HG03175 (cell line): ENCODE results near the gene CELA3B.
"Not testable (repeated sequence)": the region's sequence is repeated elsewhere in the genome, so short reads cannot be mapped to it uniquely, and the experiment has no call there.

ENCODE experiments used
- ATAC-seq: cut with Tn5 transposase; IDR thresholded peaks from one replicate; pipeline ENCODE4 v1.9.1; 2021; ENCODE audit warnings: mild to moderate bottlenecking, moderate library complexity; ENCODE audit not compliant: unreplicated experiment

CELA3B gene, protein sequence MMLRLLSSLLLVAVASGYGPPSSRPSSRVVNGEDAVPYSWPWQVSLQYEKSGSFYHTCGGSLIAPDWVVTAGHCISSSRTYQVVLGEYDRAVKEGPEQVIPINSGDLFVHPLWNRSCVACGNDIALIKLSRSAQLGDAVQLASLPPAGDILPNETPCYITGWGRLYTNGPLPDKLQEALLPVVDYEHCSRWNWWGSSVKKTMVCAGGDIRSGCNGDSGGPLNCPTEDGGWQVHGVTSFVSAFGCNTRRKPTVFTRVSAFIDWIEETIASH

DNA sequence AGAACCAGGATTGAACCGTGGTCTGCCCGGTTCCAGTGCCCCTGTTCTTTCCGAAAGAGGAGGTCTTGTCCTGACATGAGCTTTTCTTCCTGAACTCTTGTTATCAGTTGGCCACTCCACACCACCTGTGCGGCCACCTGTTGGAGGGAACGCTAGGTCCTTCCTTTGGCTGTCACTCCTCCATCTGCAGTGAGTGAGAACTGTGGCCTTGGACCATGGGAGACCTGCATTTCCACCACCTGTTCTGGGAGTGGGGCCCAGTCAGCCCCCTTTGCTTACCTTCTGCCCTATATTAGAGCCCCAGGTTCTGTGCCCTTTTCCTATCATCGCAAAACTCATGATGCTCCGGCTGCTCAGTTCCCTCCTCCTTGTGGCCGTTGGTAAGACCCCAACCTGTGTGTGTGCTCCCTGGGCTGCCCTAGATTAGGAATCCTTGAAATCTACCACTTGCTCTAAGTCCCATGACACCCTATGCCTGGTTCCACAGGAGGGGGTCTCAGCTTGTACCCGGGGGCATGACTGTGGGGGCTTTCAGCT, at the start of gene CELA3B:
Gene CELA3B (plus strand): TSS at position 320 of the 537 bp plus-strand sequence. CDS start 18 bp downstream, at position 338.
- not testable (repeated sequence) for ATAC-seq

DNA sequence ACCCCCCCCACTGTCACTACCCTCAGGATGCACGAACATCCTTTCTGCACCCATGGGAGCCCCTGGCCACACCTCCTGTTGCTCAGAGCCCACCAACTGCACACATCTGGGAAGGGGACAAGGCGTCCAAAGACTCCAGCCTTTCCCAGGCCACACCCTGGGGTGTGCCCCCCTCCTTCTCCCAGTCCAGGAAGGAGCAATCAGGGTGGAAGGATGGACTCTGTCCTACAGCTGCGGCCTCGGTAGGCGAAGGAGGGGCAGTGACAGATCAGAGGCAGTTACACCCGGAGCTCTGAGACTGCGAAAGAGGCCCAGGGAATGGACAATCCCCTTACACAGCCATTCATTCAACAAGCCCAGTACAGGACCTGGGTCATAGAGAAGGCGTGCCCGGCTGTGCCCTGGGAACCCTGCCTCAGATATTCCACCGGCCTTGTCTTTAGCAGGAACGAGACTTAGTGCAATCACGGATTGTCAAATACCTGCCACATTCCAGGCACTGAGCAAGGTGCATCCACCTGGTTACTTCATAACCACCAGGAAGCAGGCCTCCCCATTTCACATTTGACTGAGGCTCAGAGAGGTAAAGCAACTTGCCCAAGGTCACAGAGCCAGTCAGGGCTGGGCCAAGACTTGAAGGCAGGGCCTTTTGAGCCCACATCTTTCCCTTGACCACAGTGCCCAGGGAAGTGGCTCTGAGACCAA, 49.1 kb upstream of the CELA3B start:
- no peak for ATAC-seq

DNA sequence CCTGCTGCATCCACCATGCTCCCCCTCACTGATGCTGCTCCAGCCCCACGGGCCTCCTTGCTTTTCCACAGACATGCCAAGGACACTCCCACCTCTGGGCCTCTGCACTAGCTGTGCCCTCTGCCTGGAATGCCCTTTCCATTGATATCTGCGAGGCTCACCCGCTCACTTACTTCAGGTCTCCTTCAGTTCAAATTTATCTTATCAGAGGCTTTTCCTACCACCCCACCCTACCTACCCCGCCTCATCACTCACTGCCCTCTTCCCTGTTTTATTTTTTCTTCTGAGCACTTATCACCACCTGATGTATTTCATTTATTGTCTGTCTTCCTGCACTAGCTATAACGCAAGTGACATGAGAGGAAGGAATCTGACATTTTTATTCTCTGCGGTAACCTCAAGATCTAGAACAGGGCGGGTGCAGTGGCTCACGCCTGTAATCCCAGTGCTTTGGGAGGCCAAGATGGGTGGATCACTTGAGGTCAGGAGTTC, 46.7 kb upstream of the CELA3B start:
- ATAC-seq = no peak

DNA sequence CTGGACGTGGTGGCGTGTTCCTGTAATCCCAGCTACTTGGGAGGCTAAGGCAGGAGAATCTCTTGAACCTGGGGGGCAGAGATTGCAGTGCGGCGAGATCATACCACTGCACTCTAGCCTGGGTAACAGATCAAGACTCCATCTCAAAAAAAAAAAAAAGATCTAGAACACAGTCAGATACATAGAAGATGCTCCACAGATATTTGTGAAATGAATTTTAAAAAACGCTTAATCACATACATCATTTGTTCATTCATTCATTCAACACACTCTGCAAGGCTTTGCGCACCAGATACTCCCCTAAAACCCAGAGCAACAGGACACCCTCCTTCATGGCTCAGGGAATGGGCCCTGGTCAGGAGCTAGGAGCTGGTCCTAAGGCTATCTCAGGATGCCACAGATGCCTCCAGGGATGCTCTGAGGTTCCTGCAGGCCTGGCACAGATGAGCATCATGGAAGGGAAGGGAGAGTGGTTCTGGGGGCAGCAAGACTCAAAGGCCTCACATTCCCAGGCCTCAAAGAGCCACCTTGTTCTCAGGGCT, 46.1 kb upstream of the CELA3B start:
- no peak for ATAC-seq

DNA sequence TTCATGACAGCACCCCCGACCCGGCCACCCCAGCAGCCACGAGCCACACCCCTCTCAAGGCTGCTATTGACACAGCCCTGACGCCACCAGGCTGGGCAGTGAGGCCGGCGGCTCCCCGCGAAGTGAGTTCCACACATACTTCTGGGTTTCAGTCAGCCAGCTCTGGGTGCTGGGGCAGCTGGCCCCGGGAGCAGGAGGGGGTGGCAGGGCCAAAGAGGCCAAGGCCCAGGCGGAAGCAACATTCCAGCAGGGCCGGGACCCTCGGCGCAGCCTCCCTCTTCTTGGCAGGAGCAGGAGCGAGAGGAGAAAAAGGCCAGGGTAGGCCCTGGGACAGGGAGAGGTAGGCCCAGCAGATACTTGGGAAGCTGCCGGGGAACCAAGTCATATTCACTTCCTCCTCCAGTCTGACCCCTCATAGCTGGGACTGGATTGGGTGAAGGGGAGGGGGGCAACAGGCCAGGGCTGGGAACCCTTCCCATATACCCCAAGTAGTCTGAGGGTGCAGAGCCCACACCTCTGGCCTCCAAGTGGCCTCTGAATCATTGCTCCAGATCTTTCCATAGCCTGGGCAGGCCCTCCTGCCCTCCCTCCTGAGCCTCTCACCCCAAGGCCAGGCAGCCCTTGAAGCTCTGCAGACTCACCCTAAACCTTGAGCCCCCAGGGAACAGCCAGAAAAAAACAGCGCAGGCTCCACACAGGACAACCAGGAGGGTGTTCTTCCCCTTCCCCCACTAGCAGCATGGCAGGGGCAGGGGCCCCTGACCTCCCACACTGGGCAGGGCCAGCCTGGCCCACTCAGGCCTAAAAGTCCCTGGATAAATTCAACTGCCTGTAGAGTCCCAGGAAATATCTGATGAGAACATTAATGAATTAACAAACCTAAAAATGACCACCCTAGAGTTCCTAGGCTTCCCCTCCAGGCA, 45.4 kb upstream of the CELA3B start:
- no peak for ATAC-seq

DNA sequence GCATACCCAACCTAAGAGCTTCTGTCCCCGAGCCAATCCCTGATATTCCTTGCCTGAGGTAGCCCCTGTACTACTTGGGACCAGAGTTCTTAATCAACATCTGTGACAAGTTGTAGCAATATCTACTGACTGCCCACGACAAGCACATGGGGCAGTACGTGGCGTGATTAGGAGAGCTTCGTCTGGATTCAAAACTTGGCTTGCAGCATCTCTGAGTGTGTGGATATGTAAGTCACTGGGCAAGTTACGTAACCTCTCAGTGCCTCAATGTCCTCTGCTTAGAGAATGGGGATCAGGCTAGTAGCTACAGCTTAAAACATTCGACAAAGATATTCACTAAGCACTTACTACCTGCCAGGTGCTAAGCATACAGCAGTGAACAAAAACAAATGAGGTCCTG, 44.7 kb upstream of the CELA3B start:
- no peak for ATAC-seq

DNA sequence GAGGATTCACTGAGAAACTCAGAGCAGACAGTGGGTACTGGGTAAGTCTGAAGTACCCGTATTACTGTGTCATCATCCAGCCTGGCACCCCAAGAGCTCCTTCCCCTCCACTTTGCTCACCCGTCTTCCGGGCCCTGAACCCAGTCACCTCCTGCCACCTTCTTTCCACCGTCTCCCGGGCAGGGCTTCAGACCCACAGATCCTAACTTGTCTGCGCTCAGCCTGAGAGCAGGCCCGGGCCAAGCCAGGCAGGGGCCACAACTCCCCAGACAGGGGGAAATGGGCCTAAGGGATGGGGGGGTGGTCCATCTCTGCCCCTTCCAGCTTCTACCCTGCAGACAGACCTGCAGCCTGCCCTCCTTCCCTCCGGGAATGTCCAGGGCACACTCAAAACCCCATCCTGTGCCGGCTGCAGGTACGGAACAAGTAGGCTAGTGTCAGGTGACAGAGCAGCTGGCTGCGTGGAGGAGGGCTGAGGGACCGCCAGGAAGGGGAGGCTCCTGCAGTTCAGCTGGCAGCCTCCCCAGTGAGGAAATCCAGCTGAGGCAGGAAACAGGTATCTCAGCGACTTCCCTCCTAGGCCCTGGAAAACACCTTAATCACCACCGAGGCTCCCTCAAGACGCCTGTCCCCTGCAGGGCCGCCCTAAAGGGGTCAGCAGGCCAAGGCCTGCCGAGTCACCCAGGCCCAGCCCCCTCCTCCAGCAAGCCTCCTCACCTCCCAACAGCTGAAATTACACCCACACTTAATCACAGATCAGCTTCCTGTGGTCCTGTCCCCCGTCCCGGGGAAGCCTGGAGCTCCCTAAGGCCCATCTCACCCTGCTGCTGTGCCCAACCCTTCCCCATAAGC, 43.2 kb upstream of the CELA3B start:
- no peak for ATAC-seq

DNA sequence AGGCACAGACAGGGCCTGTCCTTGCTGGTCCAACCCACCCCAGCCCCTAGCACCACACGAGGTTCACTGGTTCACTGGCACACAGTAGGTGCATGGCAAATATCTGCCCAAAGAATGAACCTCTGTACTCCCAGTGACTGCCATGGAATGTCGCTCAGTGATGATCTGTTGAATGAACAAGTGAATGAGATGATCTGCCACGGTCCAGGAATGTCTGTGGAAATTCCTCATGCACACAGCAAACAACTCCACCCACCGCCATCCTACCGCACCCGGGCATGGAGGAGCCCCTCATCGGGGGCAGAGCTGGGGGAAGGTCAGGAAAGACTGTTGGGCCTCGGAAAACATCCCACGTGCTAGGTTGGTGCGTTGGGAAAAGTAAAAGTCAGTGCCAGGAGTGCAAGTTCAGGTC, 41.4 kb upstream of the CELA3B start:
- no peak for ATAC-seq

DNA sequence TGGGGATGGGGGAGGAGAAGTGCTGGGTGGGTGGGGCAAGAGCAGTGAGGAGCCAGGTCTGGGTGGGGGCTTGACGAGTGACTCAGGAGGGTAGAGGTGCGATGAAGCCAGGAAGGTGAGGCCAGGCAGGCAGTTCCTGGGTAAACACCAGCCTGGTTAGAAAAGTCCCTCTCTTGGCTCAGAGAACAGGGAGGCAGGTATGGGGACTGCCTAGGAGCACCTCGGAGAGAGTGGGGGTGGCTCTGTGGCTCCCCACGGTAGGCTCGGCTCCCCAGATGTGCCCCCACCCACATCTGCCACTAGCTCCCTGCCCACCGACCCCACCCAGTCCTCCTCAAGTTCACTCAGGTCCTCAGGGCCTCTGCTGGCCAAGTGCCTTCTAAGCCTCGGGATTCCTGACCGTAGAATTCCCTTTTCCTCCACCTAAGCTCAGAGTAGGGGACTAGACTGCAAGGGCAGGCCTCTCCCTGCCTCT, 40.9 kb upstream of the CELA3B start:
- ATAC-seq = no peak

DNA sequence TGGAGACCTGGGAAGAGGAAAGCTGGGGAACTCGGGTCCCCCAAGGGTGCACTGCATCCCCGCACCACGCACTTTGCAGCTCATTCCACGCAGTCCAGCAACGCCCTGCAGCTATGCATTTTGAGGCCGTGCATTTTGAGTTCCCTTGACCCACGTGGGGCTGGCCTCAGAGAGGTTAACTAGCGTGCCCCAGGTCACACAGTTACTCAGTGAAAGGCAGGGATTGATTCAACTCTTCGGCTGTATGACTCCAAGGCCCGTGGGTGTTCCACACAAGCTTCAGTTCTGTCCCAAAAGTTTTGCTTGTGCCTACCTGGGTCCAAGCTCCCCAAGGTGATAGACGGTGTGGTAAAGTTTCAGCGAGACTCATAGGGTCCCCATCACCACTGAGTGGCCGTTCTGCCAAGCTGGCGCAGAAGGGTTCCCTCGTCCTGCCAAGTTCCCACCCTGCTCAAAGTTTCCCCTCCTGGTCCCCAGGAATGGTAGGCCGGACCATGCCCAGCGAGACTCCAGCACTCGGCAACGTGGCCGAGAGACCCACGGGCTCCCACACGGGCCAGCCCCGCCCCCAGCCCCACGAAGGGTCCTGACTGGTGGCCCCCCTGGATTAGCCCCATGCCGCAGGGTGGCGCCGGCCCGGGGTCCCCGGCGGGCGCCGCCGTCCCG, 40.3 kb upstream of the CELA3B start:
- no peak for ATAC-seq

DNA sequence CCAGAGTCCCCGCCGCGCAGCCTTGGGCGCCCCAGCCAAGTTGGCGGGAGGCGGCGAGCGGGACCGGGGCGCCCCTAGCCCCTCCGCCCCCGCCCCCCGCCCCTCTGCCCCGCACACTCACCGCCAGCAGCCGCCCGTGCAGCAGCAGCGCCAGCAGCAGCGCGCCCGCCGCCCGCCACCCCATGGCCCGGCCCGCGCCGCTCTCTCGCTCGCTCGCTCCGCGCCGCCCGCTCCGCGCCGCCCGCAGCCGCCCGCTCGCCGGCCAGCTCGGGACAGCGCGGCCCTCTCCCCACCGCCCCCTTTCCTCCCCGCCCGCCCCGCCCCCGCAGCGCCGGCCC, 39.8 kb upstream of the CELA3B start, which contains the start of gene HSPG2:
Gene HSPG2 (minus strand): TSS at position 277 of the 338 bp plus-strand sequence. CDS start 93 bp downstream, at position 184.
- no peak for ATAC-seq

DNA sequence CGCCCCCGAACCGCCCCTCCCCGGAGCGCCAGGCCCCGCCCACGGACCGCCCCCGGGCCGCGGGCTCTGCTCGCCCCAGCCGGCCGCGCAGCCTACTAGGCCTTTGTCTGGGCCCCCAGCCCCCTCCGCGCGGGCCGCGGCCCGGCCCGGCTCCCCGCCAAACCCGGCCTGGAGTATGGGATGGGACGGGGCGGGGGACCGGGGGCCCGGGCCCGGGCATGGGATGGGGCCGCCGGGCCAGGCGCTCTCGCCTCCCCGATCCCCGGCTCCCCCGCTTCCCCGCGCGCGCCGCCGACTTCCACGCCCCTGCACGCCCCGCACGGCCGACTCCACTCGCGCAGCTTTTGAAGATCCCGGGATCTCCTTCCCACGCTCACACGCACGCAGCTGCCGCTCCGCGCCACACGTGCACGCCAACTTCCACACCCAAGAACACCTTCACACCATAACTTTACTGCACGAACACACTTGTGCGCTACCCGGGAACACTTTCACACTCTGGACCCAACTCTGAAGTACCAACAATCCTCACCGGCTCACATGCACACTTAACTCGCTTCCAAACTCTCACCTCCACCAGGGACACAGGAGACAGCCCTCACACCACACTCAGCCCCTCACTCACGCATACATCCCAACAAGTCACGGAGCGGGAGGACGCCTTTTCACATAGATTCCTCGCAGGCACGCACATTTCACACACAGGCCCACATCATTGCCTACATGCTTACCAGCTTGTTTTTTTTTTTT, 39.3 kb upstream of the CELA3B start:
- ATAC-seq = no peak

DNA sequence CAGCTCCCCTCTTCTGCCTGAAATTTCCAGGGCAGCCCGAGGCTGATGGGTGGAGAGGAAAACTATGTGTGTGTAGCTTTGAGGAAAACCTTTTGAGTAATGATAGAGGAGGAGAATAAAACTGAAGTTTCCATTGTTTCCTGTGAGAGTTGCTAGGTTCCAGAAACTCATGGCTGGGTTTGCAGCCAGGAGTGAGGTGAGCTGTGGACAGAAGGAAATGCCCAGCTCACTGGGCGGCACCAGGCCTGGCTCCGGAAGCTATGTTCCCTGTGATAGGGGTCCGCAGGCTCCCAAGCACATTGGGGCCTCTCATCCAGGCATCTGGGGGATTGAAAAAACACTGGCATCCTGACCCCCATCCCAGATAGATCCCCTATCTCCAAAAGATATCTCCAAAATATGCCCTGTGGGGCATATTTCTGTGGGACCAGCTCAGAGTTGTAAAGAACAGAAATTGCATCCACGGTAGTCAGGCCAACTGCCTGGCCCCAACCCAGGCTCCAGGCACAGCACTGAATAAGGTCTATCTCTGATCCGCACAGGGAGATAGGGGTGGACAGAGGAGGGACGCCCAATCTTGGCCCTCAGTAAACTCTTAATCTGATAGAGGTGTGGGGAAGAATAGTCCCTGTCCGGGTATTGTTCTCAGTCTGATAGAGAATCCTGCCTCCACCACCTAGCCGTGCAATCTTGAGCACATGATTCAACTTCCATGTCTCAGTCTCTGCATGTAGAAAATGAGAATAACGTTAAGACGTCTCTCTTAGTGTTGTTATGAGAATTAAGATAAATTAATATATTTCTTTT, 37.9 kb upstream of the CELA3B start:
- no peak for ATAC-seq

DNA sequence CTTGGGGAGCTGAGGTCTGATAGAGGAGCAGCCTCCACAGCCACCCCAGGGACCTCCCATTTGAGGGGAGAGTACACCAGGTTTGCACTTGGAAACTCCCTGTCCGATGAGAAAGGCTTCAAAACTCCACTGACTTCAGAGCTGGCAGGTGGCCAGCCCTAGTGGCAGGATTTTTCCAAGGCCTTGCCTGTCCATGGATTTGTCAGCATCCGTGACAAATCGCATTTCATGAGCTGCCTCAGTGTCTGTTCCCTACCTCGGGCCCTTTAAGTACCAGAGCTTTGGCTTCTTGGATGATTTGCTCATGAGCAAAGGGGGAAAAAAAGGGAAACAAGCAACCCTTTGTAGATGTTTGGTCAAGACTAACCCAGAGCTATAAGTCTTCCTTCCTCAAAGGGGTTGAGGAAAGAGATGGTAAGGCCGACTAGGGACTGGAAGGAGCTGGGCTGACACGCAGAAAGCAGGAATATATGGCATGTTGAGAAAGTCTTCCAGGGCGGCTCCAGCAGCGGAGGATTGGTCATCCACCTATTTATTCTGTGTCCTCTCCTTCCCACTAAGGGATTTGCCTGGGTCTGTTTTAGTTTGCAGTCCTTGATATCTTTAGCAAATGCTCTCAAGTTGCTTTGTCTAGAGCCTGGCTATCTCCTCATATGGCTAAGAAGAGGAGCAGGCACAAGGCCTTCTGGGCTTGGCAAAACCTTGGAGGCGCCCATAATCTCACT, 37.0 kb upstream of the CELA3B start:
- no peak for ATAC-seq

DNA sequence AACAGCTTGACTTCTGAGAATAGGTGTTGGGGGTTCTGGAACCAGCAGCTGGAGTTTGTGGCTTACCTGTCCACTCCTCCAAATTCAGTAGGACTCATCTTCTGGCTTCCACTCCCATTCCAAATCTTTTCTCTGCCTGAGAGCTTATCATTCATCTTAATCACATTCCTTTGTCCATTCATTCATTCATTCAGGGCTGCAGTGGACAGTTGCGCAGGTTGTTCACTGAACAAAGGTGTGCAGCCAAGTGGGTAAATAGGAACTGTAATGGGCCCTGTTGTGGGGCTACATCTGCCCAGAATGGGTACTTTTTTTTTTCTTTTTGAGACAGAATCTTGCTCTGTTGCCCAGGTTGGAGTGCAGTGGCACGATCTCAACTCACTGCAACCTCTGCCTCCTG, 36.3 kb upstream of the CELA3B start:
- no peak for ATAC-seq

DNA sequence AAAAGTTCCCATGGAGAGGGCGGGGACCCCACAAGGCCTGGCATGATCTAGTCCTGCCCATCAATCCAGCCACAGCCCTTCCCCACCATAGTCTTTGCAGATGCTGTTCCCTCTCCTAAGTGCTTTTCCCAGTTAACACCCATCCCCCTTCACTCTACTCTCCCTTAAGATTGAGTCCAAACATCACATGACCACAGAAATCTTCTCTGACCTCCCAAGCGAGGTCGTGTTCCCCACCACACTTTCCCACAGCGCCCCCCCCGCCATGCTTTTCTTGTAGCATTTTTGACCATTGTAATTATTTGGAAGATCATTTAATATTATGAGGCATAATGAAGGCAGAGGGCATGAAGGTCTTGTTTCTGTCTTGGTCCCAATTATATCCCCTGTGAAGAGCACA, 35.5 kb upstream of the CELA3B start:
- ATAC-seq = no peak

DNA sequence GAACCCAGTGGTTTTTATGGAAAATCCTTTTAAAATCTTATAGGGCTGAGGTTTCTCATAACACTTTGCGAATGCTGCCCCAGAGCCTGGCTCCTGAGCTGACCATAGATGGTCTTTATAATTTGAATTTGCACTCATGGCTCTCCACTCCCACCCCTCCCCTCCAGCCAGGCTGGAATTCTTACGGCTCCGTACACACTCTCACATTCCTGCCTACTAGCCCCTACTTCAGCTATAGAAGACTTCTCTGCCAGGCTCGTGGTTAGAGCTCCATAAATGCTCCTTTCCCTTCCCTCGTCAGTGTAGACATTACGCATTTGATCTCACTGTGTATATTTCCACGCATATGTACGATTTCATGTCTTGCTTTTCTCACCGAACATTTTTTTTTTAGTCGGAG, 34.4 kb upstream of the CELA3B start:
- ATAC-seq = no peak
